HG03064 (cell line): ENCODE data around the gene ABCC4.

Experiments
- ATAC-seq: cut with Tn5 transposase; IDR thresholded peaks from one replicate; pipeline ENCODE4 v1.9.1; 2021; ENCODE audit warnings: low read depth; ENCODE audit not compliant: unreplicated experiment

Gene ABCC4, protein sequence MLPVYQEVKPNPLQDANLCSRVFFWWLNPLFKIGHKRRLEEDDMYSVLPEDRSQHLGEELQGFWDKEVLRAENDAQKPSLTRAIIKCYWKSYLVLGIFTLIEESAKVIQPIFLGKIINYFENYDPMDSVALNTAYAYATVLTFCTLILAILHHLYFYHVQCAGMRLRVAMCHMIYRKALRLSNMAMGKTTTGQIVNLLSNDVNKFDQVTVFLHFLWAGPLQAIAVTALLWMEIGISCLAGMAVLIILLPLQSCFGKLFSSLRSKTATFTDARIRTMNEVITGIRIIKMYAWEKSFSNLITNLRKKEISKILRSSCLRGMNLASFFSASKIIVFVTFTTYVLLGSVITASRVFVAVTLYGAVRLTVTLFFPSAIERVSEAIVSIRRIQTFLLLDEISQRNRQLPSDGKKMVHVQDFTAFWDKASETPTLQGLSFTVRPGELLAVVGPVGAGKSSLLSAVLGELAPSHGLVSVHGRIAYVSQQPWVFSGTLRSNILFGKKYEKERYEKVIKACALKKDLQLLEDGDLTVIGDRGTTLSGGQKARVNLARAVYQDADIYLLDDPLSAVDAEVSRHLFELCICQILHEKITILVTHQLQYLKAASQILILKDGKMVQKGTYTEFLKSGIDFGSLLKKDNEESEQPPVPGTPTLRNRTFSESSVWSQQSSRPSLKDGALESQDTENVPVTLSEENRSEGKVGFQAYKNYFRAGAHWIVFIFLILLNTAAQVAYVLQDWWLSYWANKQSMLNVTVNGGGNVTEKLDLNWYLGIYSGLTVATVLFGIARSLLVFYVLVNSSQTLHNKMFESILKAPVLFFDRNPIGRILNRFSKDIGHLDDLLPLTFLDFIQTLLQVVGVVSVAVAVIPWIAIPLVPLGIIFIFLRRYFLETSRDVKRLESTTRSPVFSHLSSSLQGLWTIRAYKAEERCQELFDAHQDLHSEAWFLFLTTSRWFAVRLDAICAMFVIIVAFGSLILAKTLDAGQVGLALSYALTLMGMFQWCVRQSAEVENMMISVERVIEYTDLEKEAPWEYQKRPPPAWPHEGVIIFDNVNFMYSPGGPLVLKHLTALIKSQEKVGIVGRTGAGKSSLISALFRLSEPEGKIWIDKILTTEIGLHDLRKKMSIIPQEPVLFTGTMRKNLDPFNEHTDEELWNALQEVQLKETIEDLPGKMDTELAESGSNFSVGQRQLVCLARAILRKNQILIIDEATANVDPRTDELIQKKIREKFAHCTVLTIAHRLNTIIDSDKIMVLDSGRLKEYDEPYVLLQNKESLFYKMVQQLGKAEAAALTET (N-terminal part only)

DNA sequence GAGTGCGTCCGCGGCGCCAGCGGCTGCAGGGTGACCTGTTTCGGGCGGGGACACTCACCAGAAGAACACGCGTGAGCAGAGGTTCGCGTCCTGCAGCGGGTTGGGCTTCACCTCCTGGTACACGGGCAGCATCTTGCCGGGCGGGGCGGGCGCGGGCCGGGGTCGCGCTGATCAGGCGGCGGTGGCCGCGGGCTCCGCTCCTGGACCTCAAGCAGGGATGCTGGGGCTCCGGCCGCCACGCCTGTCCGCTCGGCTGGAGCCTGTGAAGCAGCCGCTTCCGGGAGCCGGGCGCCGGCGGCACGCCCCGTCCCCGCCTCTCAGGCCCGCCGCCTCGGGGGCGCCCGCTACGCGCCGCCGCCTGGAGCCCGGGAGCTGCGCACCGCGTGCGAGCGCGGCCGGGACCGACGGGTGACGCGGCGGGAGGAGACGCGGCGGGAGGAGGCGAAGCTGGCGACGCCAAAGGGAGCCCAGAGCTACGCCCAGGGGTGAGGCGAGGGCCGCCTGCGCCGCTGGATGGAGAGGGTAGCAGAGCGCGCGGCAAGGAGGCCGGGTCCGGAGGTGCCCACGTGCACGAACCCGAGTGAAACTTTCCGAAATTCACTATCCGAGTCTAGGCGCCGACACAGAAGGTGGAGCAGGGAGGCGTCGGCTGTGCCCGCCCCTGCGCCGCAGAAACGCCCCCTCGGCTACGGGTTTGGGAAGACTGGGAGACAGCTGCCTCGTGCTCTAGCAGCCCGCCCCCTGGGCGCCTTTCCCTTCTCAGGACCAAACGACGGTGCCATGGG is at the start of gene ABCC4:
ABCC4 (minus strand) TSS at position 269 of the 785 bp plus-strand sequence; CDS start at position 132, 137 bp downstream.
- ATAC-seq = peak; percentile 95

DNA sequence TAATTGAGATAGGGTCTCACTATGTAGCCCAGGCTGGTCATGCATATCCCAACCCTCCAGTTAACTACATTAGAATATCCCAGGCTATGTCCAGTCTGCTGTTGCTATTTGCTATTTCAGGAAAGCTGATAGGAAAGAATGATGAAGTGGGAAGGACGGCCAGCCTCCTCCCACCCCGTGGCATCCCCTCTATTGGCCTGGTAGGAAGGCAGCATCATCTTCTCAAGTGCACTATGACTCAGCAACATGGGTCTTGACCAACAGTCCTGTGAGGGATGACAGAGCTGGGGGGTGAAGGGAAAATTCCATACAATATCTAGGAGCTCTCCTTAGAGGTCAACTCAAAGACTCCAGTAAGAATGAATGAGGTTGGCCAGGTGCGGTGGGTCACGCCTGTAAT is 48.0 kb upstream of the ABCC4 start:
- no peak for ATAC-seq

DNA sequence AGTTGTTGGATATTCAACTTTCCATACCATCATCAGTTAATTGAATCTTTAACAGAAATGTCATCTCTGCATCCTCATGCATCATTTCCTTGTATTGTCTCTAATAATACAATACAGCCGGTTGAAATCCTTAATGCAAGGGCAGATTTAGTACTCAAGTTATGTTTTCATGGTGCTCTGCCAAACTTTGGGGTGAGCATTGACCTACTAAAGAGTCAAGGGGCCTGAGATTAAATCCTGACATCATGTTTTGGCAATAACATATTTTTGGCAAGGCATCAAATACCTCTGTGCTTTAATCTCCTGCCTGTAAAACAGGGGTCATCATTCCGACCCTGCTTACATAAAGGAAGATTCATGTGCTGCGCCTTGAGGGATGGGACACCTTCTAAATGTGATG is 42.7 kb upstream of the ABCC4 start:
- ATAC-seq = no peak

DNA sequence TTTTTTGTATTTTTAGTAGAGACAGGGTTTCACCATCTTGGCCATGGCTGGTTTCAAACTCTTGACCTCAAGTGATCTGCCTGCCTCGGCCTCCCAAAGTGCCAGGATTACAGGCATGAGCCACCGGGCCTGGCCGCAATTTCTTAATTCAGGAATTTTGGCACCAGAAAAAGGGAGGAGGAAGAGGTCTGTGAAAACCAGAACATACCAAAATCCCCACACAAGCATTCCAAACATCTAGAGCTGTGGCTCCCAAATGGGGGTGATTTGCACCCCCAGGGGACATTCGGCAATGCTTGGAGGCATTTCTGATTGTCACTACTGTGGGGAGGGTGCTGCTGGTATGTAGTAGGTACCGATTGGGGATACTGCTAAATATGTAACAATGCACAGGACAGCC is 40.2 kb upstream of the ABCC4 start:
- ATAC-seq = no peak

DNA sequence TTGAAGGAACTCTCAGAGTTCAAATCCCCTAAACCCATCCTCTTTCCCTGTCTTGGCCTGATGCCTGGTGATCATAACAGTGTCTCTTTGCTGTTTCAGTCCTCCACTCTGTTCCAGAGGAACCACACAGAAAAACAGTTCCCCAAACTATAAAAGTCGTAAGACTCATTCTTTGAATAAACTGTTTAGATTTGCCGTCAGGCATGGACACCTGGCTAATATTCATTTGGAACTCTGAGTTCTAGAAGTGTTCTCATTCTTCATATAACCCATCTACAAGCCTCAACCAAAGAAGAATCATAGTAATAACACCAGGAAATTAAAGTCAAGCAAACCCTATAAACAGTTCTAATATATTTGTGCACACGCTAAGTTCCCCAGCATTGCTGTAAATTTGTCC is 37.7 kb upstream of the ABCC4 start:
- no peak for ATAC-seq

DNA sequence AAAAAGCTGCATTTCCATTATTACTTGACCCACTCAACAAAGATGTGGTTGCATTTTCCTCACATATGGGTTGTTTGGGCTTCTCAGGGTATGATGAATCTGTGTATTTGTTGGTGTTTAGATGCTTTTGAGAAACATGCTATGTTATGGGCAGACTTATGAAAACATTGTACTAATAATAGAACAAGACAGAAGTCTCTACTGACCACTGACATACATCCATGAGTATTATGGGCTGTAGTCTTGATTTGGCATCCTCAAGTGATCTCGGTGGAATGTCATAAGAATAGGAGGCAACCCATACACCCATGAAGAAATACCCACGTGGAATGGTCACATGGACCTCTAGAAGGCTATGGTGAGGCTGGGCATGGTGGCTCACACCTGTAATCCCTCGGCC is 36.3 kb upstream of the ABCC4 start:
- no peak for ATAC-seq

DNA sequence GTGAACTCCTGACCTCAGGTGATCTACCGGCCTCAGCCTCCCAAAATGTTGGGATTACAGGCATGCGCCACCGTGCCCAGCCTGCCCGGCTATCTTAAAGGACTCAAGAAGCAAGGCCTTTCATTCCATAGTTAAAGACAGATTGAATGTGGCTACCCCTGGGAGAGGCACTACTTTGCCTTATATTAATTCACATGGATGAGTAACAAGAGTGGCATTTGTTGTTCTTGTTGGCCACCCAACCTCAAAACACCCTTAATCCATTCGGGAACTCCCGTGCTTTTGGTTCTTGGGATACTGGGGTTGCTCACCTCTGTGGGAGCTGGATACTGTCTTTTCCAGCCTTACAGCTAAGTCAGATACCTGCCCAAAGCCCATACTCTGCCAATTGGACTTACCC is 34.4 kb upstream of the ABCC4 start:
- ATAC-seq = no peak

DNA sequence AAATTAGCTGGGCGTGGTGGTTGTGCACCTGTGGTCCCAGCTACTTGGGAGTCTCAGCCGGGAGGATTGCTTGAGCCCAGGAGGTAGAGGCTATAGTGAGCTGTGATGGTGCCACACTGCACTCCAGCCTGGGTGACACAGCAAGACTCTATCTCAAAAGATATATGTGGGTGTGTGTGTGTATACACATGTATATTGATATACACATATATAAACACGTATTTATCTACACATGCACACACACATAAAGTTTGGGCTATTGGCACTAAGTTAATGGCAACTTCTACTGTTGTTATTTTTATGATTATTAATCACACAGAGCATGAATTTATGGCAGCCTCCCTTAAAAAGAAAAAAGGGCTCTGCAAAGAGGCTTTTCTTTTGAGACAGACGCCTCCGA is 27.1 kb upstream of the ABCC4 start:
- ATAC-seq = no peak

DNA sequence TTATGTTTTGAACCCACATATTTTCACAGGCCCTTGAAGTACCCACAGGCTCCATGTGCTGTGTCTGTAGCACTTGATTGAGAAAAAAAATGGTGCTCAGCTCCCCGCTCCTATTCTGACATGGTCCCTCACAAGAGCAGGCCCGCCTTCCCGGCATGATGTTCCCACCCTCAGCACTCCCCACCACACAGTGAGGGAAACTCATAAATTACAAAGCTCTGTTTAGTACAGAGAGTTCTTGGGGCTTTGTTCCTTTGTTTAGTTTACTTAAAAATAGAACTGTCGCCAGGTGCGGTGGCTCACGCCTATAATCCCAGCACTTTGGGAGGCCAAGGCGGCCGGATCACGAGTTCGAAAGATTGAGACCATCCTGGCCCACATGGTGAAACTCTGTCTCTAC is 25.9 kb upstream of the ABCC4 start:
- ATAC-seq = no peak

DNA sequence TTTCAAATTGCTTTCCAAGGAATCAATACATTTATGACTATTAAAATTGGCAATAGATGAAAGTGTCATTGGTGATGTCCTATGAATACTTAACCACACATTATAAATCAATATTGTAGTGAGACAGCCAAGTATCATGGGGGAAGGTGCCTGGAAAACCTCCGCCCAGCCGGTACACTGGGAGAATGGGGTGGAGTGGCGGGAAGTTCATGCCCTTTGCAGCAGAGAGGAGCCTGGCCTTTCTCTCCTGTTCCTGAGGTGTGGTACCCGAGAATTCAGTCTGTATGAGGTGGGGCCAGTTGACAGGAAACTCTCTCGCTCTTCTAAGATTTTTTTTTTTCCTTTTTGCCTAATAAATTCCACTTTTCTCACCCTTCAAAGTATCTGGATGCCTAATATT is 25.4 kb upstream of the ABCC4 start:
- ATAC-seq = no peak

DNA sequence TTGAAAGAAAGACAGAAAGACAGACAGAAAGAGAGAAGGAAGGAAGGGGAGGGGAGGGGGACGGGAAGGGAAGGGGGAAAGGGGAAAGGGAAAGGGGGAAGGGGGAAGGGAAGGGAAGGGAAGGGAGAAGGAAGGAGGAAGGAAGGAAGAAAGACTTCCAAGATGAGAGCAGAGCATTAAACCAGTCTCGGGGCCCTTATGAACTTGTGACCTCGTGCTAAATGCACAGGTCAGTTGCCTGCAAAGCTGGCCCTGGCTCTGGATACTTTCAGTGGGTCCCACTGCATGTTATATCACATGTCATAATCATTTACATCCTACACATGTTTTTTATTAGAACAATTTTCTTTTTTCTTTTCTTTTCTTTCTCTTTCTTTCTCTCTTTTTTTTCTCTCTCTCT is 24.2 kb upstream of the ABCC4 start:
- ATAC-seq = no peak

DNA sequence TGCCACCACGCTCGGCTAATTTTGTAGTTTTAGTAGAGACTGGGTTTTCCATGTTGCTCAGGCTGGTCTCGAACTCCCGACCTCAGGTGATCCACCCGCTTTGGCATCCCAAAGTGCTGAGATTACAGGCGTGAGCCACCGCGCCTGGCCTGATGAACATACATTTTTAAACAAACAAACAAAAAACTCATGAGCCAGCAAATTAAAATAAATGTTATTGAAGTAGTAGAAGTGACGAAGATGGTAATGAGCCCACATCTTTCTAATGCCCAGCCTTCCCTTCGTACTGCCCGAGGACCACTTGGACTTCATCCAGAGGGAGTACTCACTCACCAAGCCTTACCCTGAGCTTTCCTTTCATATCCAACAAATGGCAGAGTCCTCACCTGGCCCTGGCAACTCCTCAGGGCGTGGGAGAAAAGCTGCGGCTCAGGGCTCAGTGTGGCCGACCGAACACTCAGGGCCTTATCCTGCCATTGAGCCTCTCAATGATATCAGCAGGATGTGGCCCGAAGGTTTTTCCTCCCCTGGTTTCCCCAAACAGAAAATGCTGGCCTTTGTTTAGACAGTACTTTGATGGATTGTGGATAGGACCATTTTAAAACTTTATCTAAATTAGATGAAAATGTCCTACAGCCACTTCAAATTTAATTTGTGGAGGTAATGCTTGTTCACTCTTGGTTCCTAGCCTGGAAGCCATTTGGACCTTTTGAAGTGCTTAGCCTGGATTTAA is 22.8 kb upstream of the ABCC4 start:
- no peak for ATAC-seq

DNA sequence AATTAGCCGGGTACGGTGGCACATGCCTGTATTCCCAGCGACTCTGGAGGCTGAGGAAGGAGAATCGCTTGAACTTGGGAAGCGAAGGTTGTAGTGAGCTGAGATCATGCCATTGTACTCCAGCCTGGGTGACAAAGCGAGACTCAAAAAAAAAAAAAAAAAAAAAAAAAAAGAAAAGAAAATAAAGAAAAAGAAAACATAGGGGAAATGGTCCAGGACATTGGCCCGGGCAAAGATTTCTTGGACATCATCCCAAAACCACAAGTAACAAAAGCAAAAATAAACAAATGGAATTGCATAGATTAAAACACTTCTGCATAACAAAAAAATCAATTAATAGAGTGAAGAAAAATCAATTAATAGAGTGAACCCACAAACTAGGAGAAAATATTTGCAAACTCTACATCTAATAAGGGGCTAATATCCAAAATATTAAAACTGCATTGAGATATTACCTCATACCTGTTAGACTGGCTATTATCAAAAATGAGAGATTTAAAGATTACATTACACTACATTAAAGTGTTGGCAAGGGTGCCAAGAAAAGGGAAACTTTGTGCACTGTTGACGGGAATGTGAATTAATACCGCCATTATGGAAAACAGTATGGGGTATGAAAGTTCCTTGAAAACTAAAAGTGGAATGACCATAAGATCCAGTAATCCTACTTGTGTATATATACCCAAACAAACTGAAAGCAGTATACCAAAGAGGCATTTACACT is 18.5 kb upstream of the ABCC4 start:
- ATAC-seq = no peak

DNA sequence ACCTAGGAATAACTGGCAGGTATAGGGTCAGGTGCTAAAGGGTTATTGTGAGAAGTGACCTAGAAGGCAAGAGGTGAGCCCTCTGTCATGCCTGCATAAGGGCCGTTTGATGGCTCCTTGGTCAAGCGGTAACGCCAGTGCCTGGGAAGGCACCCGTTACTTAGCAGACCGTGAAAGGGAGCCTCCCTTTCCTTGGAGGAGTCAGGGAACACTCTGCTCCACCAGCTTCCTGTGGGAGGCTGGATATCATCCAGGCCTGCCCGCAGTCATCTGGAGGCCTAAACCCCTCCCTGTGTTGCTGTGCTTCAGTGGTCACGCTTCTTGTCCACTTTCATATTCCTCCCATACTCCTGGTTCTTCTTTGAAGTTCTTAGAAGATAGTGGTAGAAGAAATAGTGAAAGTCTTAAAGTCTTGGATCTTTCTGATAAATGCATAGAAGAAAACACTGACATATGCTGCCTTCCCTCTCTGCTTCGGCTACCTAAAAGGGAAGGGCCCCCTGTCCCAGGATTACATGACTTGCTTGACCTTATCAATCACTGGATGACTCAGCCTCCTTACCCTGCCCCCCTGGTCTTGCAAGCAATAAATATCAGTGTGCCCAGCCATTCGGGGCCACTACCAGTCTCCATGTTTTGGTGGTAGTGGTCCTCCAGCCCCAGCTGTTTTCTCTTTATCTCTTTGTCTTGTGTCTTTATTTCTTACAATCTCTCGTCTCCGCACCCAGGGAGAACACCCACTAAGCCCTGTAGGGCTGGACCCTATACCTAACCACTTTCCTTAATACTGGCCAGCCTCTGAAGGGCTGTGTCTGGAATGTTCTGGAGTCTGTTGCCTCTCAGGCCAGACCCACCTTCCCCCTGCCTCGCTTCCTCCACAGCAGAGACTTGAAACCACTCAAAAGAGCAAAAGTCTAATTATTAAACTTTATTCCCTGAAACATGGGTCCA is 16.1 kb upstream of the ABCC4 start:
- ATAC-seq = no peak

DNA sequence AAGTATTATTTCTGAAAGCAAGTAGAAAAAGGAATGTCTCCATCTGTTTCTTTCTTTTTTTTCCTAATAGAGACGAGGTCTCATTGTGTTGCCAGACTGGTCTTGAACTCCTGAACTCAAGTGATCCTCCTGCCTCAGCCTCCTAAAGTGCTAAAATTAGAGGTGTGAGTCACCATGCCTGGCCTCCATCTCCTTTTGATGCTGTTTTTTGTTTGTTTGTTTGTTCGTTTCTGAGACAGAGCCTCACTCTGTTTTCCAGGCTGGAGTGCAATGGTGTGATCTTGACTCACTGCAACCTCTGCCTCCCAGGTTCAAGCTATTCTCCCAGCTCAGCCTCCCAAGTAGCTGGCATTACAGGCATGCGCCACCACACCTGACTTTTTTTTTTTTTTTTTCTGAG is 14.5 kb upstream of the ABCC4 start:
- no peak for ATAC-seq

DNA sequence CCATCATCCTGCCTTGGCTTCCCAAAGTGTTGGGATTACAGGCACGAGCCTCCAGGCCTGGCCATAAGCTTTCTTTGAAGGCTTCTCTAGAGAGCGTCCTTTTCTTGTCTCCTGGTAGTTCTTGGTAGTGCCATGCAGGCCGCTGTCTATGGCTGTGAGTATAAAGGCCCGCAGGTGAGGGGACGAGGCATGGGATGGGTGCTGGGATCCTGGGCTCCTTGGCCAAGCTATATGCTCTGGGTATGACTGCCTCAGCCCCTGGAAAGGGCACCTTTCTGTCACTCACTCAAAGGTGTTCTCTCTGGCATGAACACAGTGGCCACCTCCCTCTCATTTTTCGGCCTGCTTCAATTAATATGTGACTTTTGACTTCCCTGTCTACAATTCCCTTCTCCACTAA is 6.3 kb upstream of the ABCC4 start:
- no peak for ATAC-seq

DNA sequence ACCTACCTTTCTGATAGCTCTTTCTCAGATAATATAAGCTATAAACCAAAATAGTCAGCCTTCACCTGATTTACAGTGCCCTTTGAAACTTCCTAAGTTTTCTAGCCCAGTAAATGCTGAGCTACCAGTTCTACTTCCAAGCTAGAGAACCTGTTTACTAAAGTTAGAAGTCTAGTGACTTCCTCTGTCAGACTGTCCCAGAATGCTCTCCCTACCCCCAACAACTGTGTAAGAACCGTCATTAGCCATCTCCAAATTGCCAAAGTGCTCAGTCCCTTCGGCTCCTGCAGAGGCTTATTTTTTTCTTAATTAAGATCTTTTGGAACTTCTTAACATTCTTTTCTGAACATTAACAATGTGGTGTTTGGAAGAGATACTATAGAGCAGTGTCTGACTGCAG is 3.2 kb upstream of the ABCC4 start:
- ATAC-seq = no peak

DNA sequence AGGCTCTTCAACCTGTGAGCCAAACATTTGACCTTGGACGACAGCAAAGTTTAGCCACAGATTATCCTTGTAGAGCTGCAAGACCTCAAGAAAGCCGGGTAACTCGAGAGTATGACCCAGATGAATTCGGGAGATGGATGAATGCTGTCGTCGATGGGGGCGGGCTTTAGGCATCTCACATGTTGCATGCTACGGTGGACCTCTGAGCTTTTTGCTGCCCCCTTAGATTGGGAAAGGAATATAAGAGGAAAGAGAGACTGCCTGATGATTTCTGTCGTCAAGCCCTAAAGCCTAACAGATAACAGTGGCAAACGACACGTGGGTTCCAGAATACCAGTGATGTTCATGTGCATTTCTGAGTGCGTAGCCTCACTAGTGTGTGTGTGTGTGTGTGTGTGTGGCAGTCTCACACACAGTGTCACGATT is 730 bp upstream of the ABCC4 start:
- ATAC-seq = no peak
